ENCODE results near the gene CHD9.

CHD9 gene

GRCh38 chr16:53131050-53131362 lies 76.2 kb downstream of the CHD9 start:
- H3K9me3 ChIP-seq (ENCODE audit: severe bottlenecking), result no peaks in the 10 kb centered on the region
- no peaks in the 10 kb centered on the region for H3K27me3 ChIP-seq (ENCODE audit: insufficient read depth, low read depth, severe bottlenecking)
- H3K4me3 ChIP-seq (ENCODE audit: low read depth, low read length), result peak overlapping the region; percentile 77
- H3K36me3 ChIP-seq, result no peaks in the 10 kb centered on the region
- peak overlapping the region; percentile 99 for H3K27ac ChIP-seq
- TF ChIP-seq CTCF (IDR thresholded peaks at IDR 0.05; ENCODE audit: low read depth, low read length), result no peak
- DNase-seq, result no peak

GRCh38 chr16:53131363-53132071 lies 76.7 kb downstream of the CHD9 start:
- Histone ChIP-seq H3K27me3 (ENCODE audit: insufficient read depth, low read depth, severe bottlenecking) (no peaks in the 10 kb centered on the region), H3K9me3 (ENCODE audit: severe bottlenecking) (no peaks in the 10 kb centered on the region), H3K27ac (peak overlapping the region; percentile 75), H3K36me3 (no peaks in the 10 kb centered on the region), H3K4me3 (ENCODE audit: low read depth, low read length) (peak overlapping the region; percentile 91)
- TF ChIP-seq CTCF (IDR thresholded peaks at IDR 0.05; ENCODE audit: low read depth, low read length), result no peak
- DNase-seq, result peak; percentile 28

- Histone ChIP-seq H3K27ac (no peak overlapping the region), H3K9me3 (ENCODE audit: severe bottlenecking) (no peaks in the 10 kb centered on the region), H3K36me3 (no peaks in the 10 kb centered on the region), H3K27me3 (ENCODE audit: insufficient read depth, low read depth, severe bottlenecking) (no peaks in the 10 kb centered on the region), H3K4me3 (ENCODE audit: low read depth, low read length) (no peak overlapping the region)
- no peak for DNase-seq
- TF ChIP-seq CTCF (IDR thresholded peaks at IDR 0.05; ENCODE audit: low read depth, low read length), result no peak
Observed at GRCh38 chr16:53132406-53132805, 77.6 kb downstream of the CHD9 start.

- DNase-seq, result no peak
- no peaks in the 10 kb centered on the region for H3K36me3 ChIP-seq
- H3K4me3 ChIP-seq (ENCODE audit: low read depth, low read length), result no peak overlapping the region
- no peaks in the 10 kb centered on the region for H3K9me3 ChIP-seq (ENCODE audit: severe bottlenecking)
- TF ChIP-seq CTCF (IDR thresholded peaks at IDR 0.05; ENCODE audit: low read depth, low read length), result no peak
- H3K27me3 ChIP-seq (ENCODE audit: insufficient read depth, low read depth, severe bottlenecking), result no peaks in the 10 kb centered on the region
- no peak overlapping the region for H3K27ac ChIP-seq
Observed at GRCh38 chr16:53135329-53135728, 80.5 kb downstream of the CHD9 start.

- no peak overlapping the region for H3K4me3 ChIP-seq (ENCODE audit: low read depth, low read length)
- H3K27ac ChIP-seq, result no peak overlapping the region
- TF ChIP-seq CTCF (IDR thresholded peaks at IDR 0.05; ENCODE audit: low read depth, low read length), result no peak
Observed at GRCh38 chr16:53142823-53143568, 88.2 kb downstream of the CHD9 start.

More at GRCh38 chr16:53142823-53143568, 88.2 kb downstream of the CHD9 start:
- no peaks in the 10 kb centered on the region for H3K27me3 ChIP-seq (ENCODE audit: insufficient read depth, low read depth, severe bottlenecking)
- no peak for DNase-seq
- H3K9me3 ChIP-seq (ENCODE audit: severe bottlenecking), result no peaks in the 10 kb centered on the region
- H3K36me3 ChIP-seq, result no peaks in the 10 kb centered on the region

All from WERI-Rb-1 (cell line).